ENCODE results near the gene SIRT7.

The SIRT7 gene

GRCh38 chr17:81927152-81927652, 9.2 kb upstream of the SIRT7 start:
- FAIRE-seq = peak; percentile 33
- TF ChIP-seq PAX5 (IDR thresholded peaks at IDR 0.05; ENCODE audit: insufficient read depth, low read length, severe bottlenecking) (no peak), POLR2A (IDR thresholded peaks at IDR 0.05; ENCODE audit: low read depth, low read length) (no peak), TAF1 (IDR thresholded peaks at IDR 0.05; ENCODE audit: low read depth, low read length) (no peak), POU2F2 (IDR thresholded peaks at IDR 0.05; ENCODE audit: low read depth, low read length) (no peak), POLR2AphosphoS5 (IDR thresholded peaks at IDR 0.05; ENCODE audit: low read depth, low read length) (no peak), SPI1 (IDR thresholded peaks at IDR 0.05; ENCODE audit: low read depth, low read length) (no peak)
- peak; percentile 52 for DNase-seq (ENCODE audit: insufficient read length, low spot score)

- DNase-seq (ENCODE audit: insufficient read length, low spot score) = peak; percentile 68
Measured at GRCh38 chr17:81926451-81927151, 8.6 kb upstream of the SIRT7 start.

GRCh38 chr17:81925860-81926450, 8.0 kb upstream of the SIRT7 start:
- no peak for TF ChIP-seq SPI1 (IDR thresholded peaks at IDR 0.05; ENCODE audit: low read depth, low read length)
- no peak for TF ChIP-seq POLR2AphosphoS5 (IDR thresholded peaks at IDR 0.05; ENCODE audit: low read depth, low read length)
- no peak for TF ChIP-seq PAX5 (IDR thresholded peaks at IDR 0.05; ENCODE audit: insufficient read depth, low read length, severe bottlenecking)
- no peak for TF ChIP-seq POLR2A (IDR thresholded peaks at IDR 0.05; ENCODE audit: low read depth, low read length)
- TF ChIP-seq TAF1 (IDR thresholded peaks at IDR 0.05; ENCODE audit: low read depth, low read length) = no peak
- no peak for TF ChIP-seq POU2F2 (IDR thresholded peaks at IDR 0.05; ENCODE audit: low read depth, low read length)
- no peak for FAIRE-seq
- DNase-seq (ENCODE audit: insufficient read length, low spot score) = no peak

More at GRCh38 chr17:81926451-81927151, 8.6 kb upstream of the SIRT7 start:
- TF ChIP-seq SPI1 (IDR thresholded peaks at IDR 0.05; ENCODE audit: low read depth, low read length) = peak; percentile 76
- no peak for TF ChIP-seq TAF1 (IDR thresholded peaks at IDR 0.05; ENCODE audit: low read depth, low read length)
- FAIRE-seq = peak; percentile 89

- FAIRE-seq (peak; percentile 26), DNase-seq (ENCODE audit: insufficient read length, low spot score) (no peak)
Measured at GRCh38 chr17:81924557-81925532, 6.9 kb upstream of the SIRT7 start.

GRCh38 chr17:81923302-81924260, 5.6 kb upstream of the SIRT7 start:
- DNase-seq (ENCODE audit: insufficient read length, low spot score) = no peak
- FAIRE-seq = no peak
- TF ChIP-seq POU2F2 (IDR thresholded peaks at IDR 0.05; ENCODE audit: low read depth, low read length) (no peak), SPI1 (IDR thresholded peaks at IDR 0.05; ENCODE audit: low read depth, low read length) (no peak), POLR2A (IDR thresholded peaks at IDR 0.05; ENCODE audit: low read depth, low read length) (no peak), TAF1 (IDR thresholded peaks at IDR 0.05; ENCODE audit: low read depth, low read length) (no peak), PAX5 (IDR thresholded peaks at IDR 0.05; ENCODE audit: insufficient read depth, low read length, severe bottlenecking) (no peak), POLR2AphosphoS5 (IDR thresholded peaks at IDR 0.05; ENCODE audit: low read depth, low read length) (no peak)

More at GRCh38 chr17:81924557-81925532, 6.9 kb upstream of the SIRT7 start:
- no peak for TF ChIP-seq TAF1 (IDR thresholded peaks at IDR 0.05; ENCODE audit: low read depth, low read length)
- TF ChIP-seq POU2F2 (IDR thresholded peaks at IDR 0.05; ENCODE audit: low read depth, low read length) = no peak
- TF ChIP-seq PAX5 (IDR thresholded peaks at IDR 0.05; ENCODE audit: insufficient read depth, low read length, severe bottlenecking) = no peak
- no peak for TF ChIP-seq SPI1 (IDR thresholded peaks at IDR 0.05; ENCODE audit: low read depth, low read length)
- no peak for TF ChIP-seq POLR2A (IDR thresholded peaks at IDR 0.05; ENCODE audit: low read depth, low read length)
- no peak for TF ChIP-seq POLR2AphosphoS5 (IDR thresholded peaks at IDR 0.05; ENCODE audit: low read depth, low read length)

GRCh38 chr17:81922566-81923301, 4.8 kb upstream of the SIRT7 start:
- FAIRE-seq (no peak), DNase-seq (ENCODE audit: insufficient read length, low spot score) (no peak)
- no peak for TF ChIP-seq POLR2A (IDR thresholded peaks at IDR 0.05; ENCODE audit: low read depth, low read length)
- TF ChIP-seq POLR2AphosphoS5 (IDR thresholded peaks at IDR 0.05; ENCODE audit: low read depth, low read length) = no peak
- no peak for TF ChIP-seq POU2F2 (IDR thresholded peaks at IDR 0.05; ENCODE audit: low read depth, low read length)
- TF ChIP-seq TAF1 (IDR thresholded peaks at IDR 0.05; ENCODE audit: low read depth, low read length) = no peak
- no peak for TF ChIP-seq SPI1 (IDR thresholded peaks at IDR 0.05; ENCODE audit: low read depth, low read length)
- no peak for TF ChIP-seq PAX5 (IDR thresholded peaks at IDR 0.05; ENCODE audit: insufficient read depth, low read length, severe bottlenecking)

- DNase-seq (ENCODE audit: insufficient read length, low spot score) (no peak), FAIRE-seq (no peak)
- TF ChIP-seq SPI1 (IDR thresholded peaks at IDR 0.05; ENCODE audit: low read depth, low read length) (no peak), POLR2AphosphoS5 (IDR thresholded peaks at IDR 0.05; ENCODE audit: low read depth, low read length) (no peak), TAF1 (IDR thresholded peaks at IDR 0.05; ENCODE audit: low read depth, low read length) (no peak), PAX5 (IDR thresholded peaks at IDR 0.05; ENCODE audit: insufficient read depth, low read length, severe bottlenecking) (no peak), POLR2A (IDR thresholded peaks at IDR 0.05; ENCODE audit: low read depth, low read length) (no peak), POU2F2 (IDR thresholded peaks at IDR 0.05; ENCODE audit: low read depth, low read length) (no peak)
Measured at GRCh38 chr17:81921996-81922565, 4.1 kb upstream of the SIRT7 start.

Data from GM12891 (cell line).